B cell (primary cell): Measurements from ENCODE around the gene ANKRD11. TPM values are rescaled to one million over a fixed set of nuclear protein-coding genes. Genes with fewer than 3 reads are reported as not detected.
"Not testable (repeated sequence)": the region's sequence is repeated elsewhere in the genome, so short reads cannot be mapped to it uniquely, and the experiment has no call there.

ENCODE experiments used
- ATAC-seq: fragments of 200-7000 bp; cut with Tn5 transposase; one replicate; pipeline ENCODE4 v1.10.0; 2021; ENCODE audit warnings: low read depth, mild to moderate bottlenecking, moderate number of reproducible peaks, moderate library complexity
- CTCF ChIA-PET: fragments of 350-600 bp; sonication (Branson Sonifier 250); formaldehyde crosslinking; loops from one replicate; lab custom pipeline; 2021; ENCODE audit warnings: antibody characterized with exemption, inconsistent platforms; lab: Charles Lee
- POLR2A ChIA-PET: fragments of 350-600 bp; sonication (Branson Sonifier 250); formaldehyde crosslinking; loops from one replicate; lab custom pipeline; 2021; ENCODE audit warnings: antibody characterized with exemption; lab: Charles Lee
- DNase-seq: peaks from one replicate; pipeline ENCODE4 v3.0.0; 2013
- H2AFZ ChIP-seq: 2 replicates; pipeline ENCODE4 v1.6.1; 2012; ENCODE audit warnings: mild to moderate bottlenecking, low read depth, low read length; ENCODE audit not compliant: insufficient read depth, poor library complexity, severe bottlenecking
- H3K27ac ChIP-seq, 2 donors: 1 replicate in 1 of 2; 2 replicates in 1 of 2; pipeline ENCODE4 v1.5.1; 2012 to 2013; ENCODE audit warnings: low read length in 2 of 2, mild to moderate bottlenecking in 2 of 2, moderate library complexity in 1 of 2
- H3K27me3 ChIP-seq, 4 experiments: fragments of 200-600 bp in 1 of 4; sonication (generic) in 1 of 4; replicated peaks in 1 of 4; 1 replicate in 2 of 4; 2 replicates in 2 of 4; pipeline versions ENCODE4 v1.6.1 to v1.7.0; 2013 to 2016; ENCODE audit warnings: low read length in 3 of 4, mild to moderate bottlenecking in 2 of 4, mixed read lengths in 1 of 4, moderate library complexity in 1 of 4; ENCODE audit not compliant: insufficient read depth in 4 of 4, control insufficient read depth in 3 of 4; ENCODE audit errors: control extremely low read depth in 1 of 4
- H3K36me3 ChIP-seq, 2 experiments: replicated peaks in 1 of 2; 1 replicate in 1 of 2; 2 replicates in 1 of 2; pipeline versions ENCODE4 v1.6.1 to v1.7.1; 2013; ENCODE audit warnings: low read length in 1 of 2; ENCODE audit not compliant: insufficient read depth in 2 of 2, control insufficient read depth in 1 of 2; ENCODE audit errors: control extremely low read depth in 1 of 2, extremely low read depth in 1 of 2
- H3K4me1 ChIP-seq, 2 donors: fragments of 200-600 bp in 1 of 2; sonication (generic) in 1 of 2; 1 replicate in 1 of 2; 2 replicates in 1 of 2; pipeline versions ENCODE4 v1.5.1 to v1.6.1; 2013 to 2017; ENCODE audit warnings: low read length in 2 of 2; ENCODE audit not compliant: control insufficient read depth in 2 of 2, insufficient read depth in 2 of 2
- H3K4me2 ChIP-seq: replicated peaks from 2 replicates; pipeline ENCODE3; 2012; ENCODE audit warnings: mild to moderate bottlenecking, low read depth, low read length; ENCODE audit not compliant: poor library complexity, severe bottlenecking
- H3K4me3 ChIP-seq, 5 experiments: fragments of 200-600 bp in 1 of 5; sonication (generic) in 1 of 5; 1 replicate in 3 of 5; 2 replicates in 2 of 5; pipeline versions ENCODE4 v1.5.1 to v1.7.0; 2011 to 2016; ENCODE audit warnings: low read length in 4 of 5, mild to moderate bottlenecking in 4 of 5, low read depth in 2 of 5, control low read depth in 1 of 5, moderate library complexity in 1 of 5; ENCODE audit not compliant: insufficient read depth in 1 of 5; ENCODE audit errors: control extremely low read depth in 1 of 5, extremely low read depth in 1 of 5
- H3K79me2 ChIP-seq: fragments of 200-600 bp; sonication (generic); one replicate; pipeline ENCODE4 v1.6.0; 2016; ENCODE audit warnings: low read length; ENCODE audit not compliant: control insufficient read depth, insufficient read depth
- H3K9ac ChIP-seq: fragments of 200-600 bp; sonication (generic); 2 replicates; pipeline ENCODE4 v1.6.1; 2017; ENCODE audit warnings: mild to moderate bottlenecking, low read length, moderate library complexity
- H3K9me3 ChIP-seq, 3 donors: one replicate each; pipeline versions ENCODE4 v1.6.1 to v1.7.1; 2013; ENCODE audit warnings: low read length in 2 of 3; ENCODE audit not compliant: control insufficient read depth in 2 of 3, insufficient read depth in 1 of 3; ENCODE audit errors: control extremely low read depth in 1 of 3
- H4K20me1 ChIP-seq: 2 replicates; pipeline ENCODE4 v1.6.0; 2012; ENCODE audit warnings: mild to moderate bottlenecking, low read length; ENCODE audit not compliant: insufficient read depth, control insufficient read depth, poor library complexity, severe bottlenecking
- H3K27ac Mint-ChIP-seq: one replicate; pipeline ENCODE4 v1.8.0; 2021; ENCODE audit warnings: mixed read lengths
- H3K27me3 Mint-ChIP-seq: one replicate; pipeline ENCODE4 v1.8.0; 2021; ENCODE audit warnings: mixed read lengths
- H3K4me1 Mint-ChIP-seq: one replicate; pipeline ENCODE4 v1.8.0; 2021; ENCODE audit warnings: mixed read lengths
- H3K4me3 Mint-ChIP-seq: one replicate; pipeline ENCODE4 v1.8.0; 2021; ENCODE audit warnings: mixed read lengths
- H3K9me3 Mint-ChIP-seq: one replicate; pipeline ENCODE4 v1.8.0; 2022; ENCODE audit warnings: mixed read lengths; ENCODE audit not compliant: insufficient read depth
- CTCF ChIP-seq: fragments of 200-600 bp; IDR thresholded peaks from one replicate; pipeline ENCODE4 v1.8.0; 2022; ENCODE audit warnings: antibody characterized with exemption, mild to moderate bottlenecking
- EZH2 ChIP-seq: IDR thresholded peaks from 2 replicates; pipeline ENCODE4 v1.6.1; 2012; ENCODE audit warnings: borderline replicate concordance, low read depth, mild to moderate bottlenecking, moderate library complexity, low read length; ENCODE audit not compliant: insufficient read depth, poor library complexity, severe bottlenecking
- WGBS: methylation state at CpG from one replicate; pipeline ENCODE4 v1.1.5; 2013; ENCODE audit warnings: missing lambda C conversion rate; ENCODE audit not compliant: insufficient coverage; 5-methylcytosine and 5-hydroxymethylcytosine counted together
- intact Hi-C: fragments of 100-400 bp; cut with micrococcal nuclease; formaldehyde crosslinking; loops from one replicate; pipeline ENCODE4 v1.10.0; 2022
- polyA plus RNA-seq: library from polyadenylated mRNA; depleted of rRNA; stranded (reverse); fragments of >200 nt; gene quantifications from 2 replicates; pipeline ENCODE4 v1.2.3, GENCODE V29; 2012
- total RNA-seq, 2 donors: library from RNA; stranded (reverse); fragments of 120-200 nt in 1 of 2; gene quantifications; 1 replicate in 1 of 2; 2 replicates in 1 of 2; pipeline versions ENCODE4 v1.2.3 to v1.2.4, GENCODE V29; 2013 to 2022

Gene ANKRD11
- total and polyA plus RNA-seq, 2 donors (not counting 1 experiment from before 2014, with no cell fraction given), result 67.9 to 314 TPM

- H3K4me3 ChIP-seq, result no peak overlapping the region
Measured at GRCh38 chr16:89436366-89436765, 54.0 kb downstream of the ANKRD11 start.

DNA sequence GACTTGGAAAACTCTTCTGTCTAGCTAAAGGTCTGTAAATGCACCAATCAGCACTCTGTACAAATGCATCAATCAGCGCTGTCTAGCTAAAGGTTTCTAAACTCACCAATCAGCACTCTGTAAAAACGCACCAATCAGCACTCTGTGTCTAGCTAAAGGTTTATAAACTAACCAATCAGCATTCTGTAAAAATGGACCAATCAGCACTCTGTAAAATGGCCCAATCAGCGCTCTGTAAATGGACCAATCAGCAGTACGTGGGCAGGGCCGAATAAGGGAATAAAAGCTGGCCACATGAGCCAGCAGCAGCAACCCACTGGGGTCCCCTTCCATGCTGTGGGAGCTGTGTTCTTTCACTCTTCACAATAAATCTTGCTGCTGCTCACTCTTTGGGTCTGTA, 55.3 kb downstream of the ANKRD11 start:
- not testable (repeated sequence) for H3K27me3 ChIP-seq, H3K9me3 Mint-ChIP-seq, H3K36me3 ChIP-seq, H3K27ac Mint-ChIP-seq, DNase-seq, ATAC-seq, H3K27ac ChIP-seq, H2AFZ ChIP-seq, H3K27me3 Mint-ChIP-seq, H3K9me3 ChIP-seq
- intact Hi-C loops, result loop anchor here (5.0 kb wide), 1 partner anchor 47 kb away; no protein-coding TSS in a partner anchor
- H3K9ac ChIP-seq, result peak overlapping the region; percentile 32
- peak overlapping the region; percentile 69 for H3K4me2 ChIP-seq
- H3K4me3 ChIP-seq, result peak overlapping the region in 2 of 5 experiments; percentile 38 to 44
- Mint-ChIP-seq H3K4me1 (peaks cover 55% of the 10 kb centered on the region), H3K4me3 (peak overlapping the region; percentile 64)
- peaks cover 99% of the 10 kb centered on the region for H4K20me1 ChIP-seq
- H3K79me2 ChIP-seq, result peaks cover 98% of the 10 kb centered on the region
- CTCF ChIA-PET, result interaction anchor here (0.6 to 1.9 kb wide), 8 partner anchors 12 to 122 kb away, joined by 3 to 8 read pairs (median 6); partner anchors contain the start of gene SPG7
- WGBS, result 96% methylated on average over 5 of the region's 5 CpGs
- POLR2A ChIA-PET, result interaction anchor here (0.6 to 0.8 kb wide), 3 partner anchors 47 to 438 kb away, joined by 3 read pairs; partner anchors contain the start of genes SPG7 and TCF25
- peaks cover 64 to 80% of the 10 kb centered on the region in 2 donors for H3K4me1 ChIP-seq

More at GRCh38 chr16:89436366-89436765, 54.0 kb downstream of the ANKRD11 start:
- Histone ChIP-seq H3K9ac (peak overlapping the region; percentile 1), H3K79me2 (peaks cover 100% of the 10 kb centered on the region), H3K27ac (no peak overlapping the region), H3K27me3 (no peaks in the 10 kb centered on the region), H3K9me3 (no peaks in the 10 kb centered on the region), H3K36me3 (peaks cover 0 to 4% of the 10 kb centered on the region in 2 experiments), H3K4me1 (peaks cover 54 to 77% of the 10 kb centered on the region in 2 donors), H3K4me2 (peak overlapping the region; percentile 69), H4K20me1 (peaks cover 100% of the 10 kb centered on the region), H2AFZ (no peak overlapping the region)
- CTCF ChIA-PET, result interaction anchor here (1.2 to 1.9 kb wide), 6 partner anchors 14 to 53 kb away, joined by 3 to 8 read pairs (median 6); no protein-coding TSS in a partner anchor
- H3K4me3 Mint-ChIP-seq, result no peak overlapping the region
- TF ChIP-seq EZH2 (no peak), CTCF (no peak)
- 90% methylated on average over 7 of the region's 10 CpGs for WGBS
- intact Hi-C loops, result loop anchor here (5.0 kb wide), 1 partner anchor 46 kb away; no protein-coding TSS in a partner anchor
- POLR2A ChIA-PET, result interaction anchor here (0.6 to 1.1 kb wide), 3 partner anchors 52 to 465 kb away, joined by 3 to 4 read pairs (median 3); no protein-coding TSS in a partner anchor
- DNase-seq (no peak), ATAC-seq (no peak)
- H3K4me1 Mint-ChIP-seq, result peaks cover 65% of the 10 kb centered on the region
- H3K9me3 Mint-ChIP-seq, result no peaks in the 10 kb centered on the region
- H3K27me3 Mint-ChIP-seq, result no peaks in the 10 kb centered on the region
- H3K27ac Mint-ChIP-seq, result no peak overlapping the region
